H1 (cell line): ENCODE data around the gene SLITRK4. TPM values are rescaled to one million over a fixed set of nuclear protein-coding genes. Genes with fewer than 3 reads are reported as not detected.

ENCODE experiments used
- CHD7 ChIP-seq: fragments of 300-600 bp; sonication (generic); IDR thresholded peaks from 2 replicates; pipeline ENCODE4 v1.7.1; 2012; ENCODE audit warnings: low read length, moderate library complexity, mild to moderate bottlenecking, inconsistent platforms; ENCODE audit not compliant: insufficient replicate concordance
- polyA plus RNA-seq, 7 experiments: library from polyadenylated mRNA; depleted of rRNA in 3 of 7; stranded (reverse) in 5 of 7; unstranded in 2 of 7; fragments of >200 nt in 5 of 7; fragments of 200-250 nt in 2 of 7; gene quantifications; 1 replicate in 5 of 7; 2 replicates in 1 of 7; 4 replicates in 1 of 7; pipeline versions ENCODE4 v1.2.1 to v1.2.3, GENCODE V29; 2011 to 2013; ENCODE audit warnings: missing spikeins in 2 of 7, mixed read lengths in 2 of 7
- total RNA-seq: library from RNA; stranded (reverse); fragmentation: NEBNext Ultra II Directional; extraction: Animal tissue kit (Norgen Biotek cat#: 25700); gene quantifications from 2 replicates; pipeline ENCODE4 v1.2.1, GENCODE V29; 2021

Gene SLITRK4
- total and polyA plus RNA-seq, 2 of the 8 experiments (the other 6 are each of a cell fraction or from before 2014, with no cell fraction given) = 3.1 to 8.2 TPM

- no peak for TF ChIP-seq CHD7
These were observed 12.2 kb downstream of the SLITRK4 start (continued) for GRCh38 chrX:143623657-143624056.
